HFFc6 (cell line): ENCODE measurements around the gene ZNF57. TPM values are rescaled to one million over a fixed set of nuclear protein-coding genes. Genes with fewer than 3 reads are reported as not detected.

Experiments used
- DNase-seq: peaks from one replicate; pipeline ENCODE4 v3.0.0-alpha.2; 2018
- H3K27ac Mint-ChIP-seq: 2 replicates; pipeline ENCODE4 v1.8.0; 2020; ENCODE audit warnings: mild to moderate bottlenecking, mixed read lengths
- H3K27me3 Mint-ChIP-seq: 2 replicates; pipeline ENCODE4 v1.8.0; 2021; ENCODE audit warnings: mild to moderate bottlenecking, moderate library complexity, mixed read lengths; ENCODE audit not compliant: insufficient read depth
- H3K36me3 Mint-ChIP-seq: 2 replicates; pipeline ENCODE4 v1.8.0; 2021; ENCODE audit warnings: low read depth, mixed read lengths
- H3K4me1 Mint-ChIP-seq: 2 replicates; pipeline ENCODE4 v1.8.0; 2020; ENCODE audit warnings: low read depth, mixed read lengths
- H3K4me3 Mint-ChIP-seq: 2 replicates; pipeline ENCODE4 v1.8.0; 2020; ENCODE audit warnings: mild to moderate bottlenecking, moderate library complexity, mixed read lengths
- H3K9me3 Mint-ChIP-seq: 2 replicates; pipeline ENCODE4 v1.8.0; 2020; ENCODE audit warnings: mild to moderate bottlenecking, mixed read lengths
- long read RNA-seq: library from polyadenylated mRNA; unstranded; transcript quantifications from one replicate; pipeline ENCODE4 v2.0.0, GENCODE V29; 2019
- total RNA-seq, 6 experiments: library from RNA; stranded (reverse); fragmentation: NEBNext Ultra II Directional; extraction: Animal tissue kit (Norgen Biotek cat#: 25700); gene quantifications; 2 replicates in 1 of 6; 3 replicates in 5 of 6; pipeline ENCODE4 v1.2.3, GENCODE V29; 2021
- TF ChIP-seq, protein P1 (sequence below): fragments of 200-600 bp; sonication (generic); IDR thresholded peaks from 2 replicates; pipeline ENCODE4 v1.5.0; 2021; ENCODE audit warnings: antibody characterized with exemption, mild to moderate bottlenecking

ZNF57 gene
- total RNA-seq, result 1 to 10 TPM; 1.7 to 2.4 (median 1.8) TPM
- long read RNA-seq, partial matches to known transcripts, result 0 of 4 reads
- long read RNA-seq, other reads (novel, unspliced or antisense), result 0 of 4 reads

GRCh38 chr19:2900296-2901252 lies at the start of gene ZNF57:
TSS of gene ZNF57 (plus strand) at chr19:2900928. CDS start at chr19:2901046, 118 bp downstream.
- peaks cover 15% of the 10 kb centered on the region for H3K36me3 Mint-ChIP-seq
- peaks cover 26% of the 10 kb centered on the region for H3K9me3 Mint-ChIP-seq
- DNase-seq, result peak; percentile 99
- TF ChIP-seq, protein P1, sequence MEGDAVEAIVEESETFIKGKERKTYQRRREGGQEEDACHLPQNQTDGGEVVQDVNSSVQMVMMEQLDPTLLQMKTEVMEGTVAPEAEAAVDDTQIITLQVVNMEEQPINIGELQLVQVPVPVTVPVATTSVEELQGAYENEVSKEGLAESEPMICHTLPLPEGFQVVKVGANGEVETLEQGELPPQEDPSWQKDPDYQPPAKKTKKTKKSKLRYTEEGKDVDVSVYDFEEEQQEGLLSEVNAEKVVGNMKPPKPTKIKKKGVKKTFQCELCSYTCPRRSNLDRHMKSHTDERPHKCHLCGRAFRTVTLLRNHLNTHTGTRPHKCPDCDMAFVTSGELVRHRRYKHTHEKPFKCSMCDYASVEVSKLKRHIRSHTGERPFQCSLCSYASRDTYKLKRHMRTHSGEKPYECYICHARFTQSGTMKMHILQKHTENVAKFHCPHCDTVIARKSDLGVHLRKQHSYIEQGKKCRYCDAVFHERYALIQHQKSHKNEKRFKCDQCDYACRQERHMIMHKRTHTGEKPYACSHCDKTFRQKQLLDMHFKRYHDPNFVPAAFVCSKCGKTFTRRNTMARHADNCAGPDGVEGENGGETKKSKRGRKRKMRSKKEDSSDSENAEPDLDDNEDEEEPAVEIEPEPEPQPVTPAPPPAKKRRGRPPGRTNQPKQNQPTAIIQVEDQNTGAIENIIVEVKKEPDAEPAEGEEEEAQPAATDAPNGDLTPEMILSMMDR, result no peak
- H3K27me3 Mint-ChIP-seq, result no peaks in the 10 kb centered on the region
- peaks cover 10% of the 10 kb centered on the region for H3K4me1 Mint-ChIP-seq
- peak within 1 kb of the TSS; percentile 89 for H3K27ac Mint-ChIP-seq
- H3K4me3 Mint-ChIP-seq, result peak within 1 kb of the TSS; percentile 96

DNA sequence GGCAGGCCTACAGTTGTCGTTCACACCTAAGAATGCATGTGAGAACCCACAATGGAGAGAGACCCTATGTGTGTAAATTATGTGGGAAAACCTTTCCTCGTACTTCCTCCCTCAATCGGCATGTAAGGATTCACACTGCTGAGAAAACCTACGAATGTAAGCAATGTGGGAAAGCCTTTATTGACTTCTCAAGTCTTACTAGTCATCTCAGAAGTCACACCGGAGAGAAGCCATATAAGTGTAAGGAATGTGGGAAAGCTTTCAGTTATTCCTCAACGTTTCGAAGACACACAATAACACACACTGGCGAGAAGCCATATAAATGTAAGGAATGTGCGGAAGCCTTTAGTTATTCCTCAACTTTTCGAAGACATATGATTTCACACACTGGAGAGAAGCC lies 48.1 kb upstream of the ZNF57 start:
- TF ChIP-seq, protein P1, result no peak
- DNase-seq, result no peak
- Mint-ChIP-seq H3K36me3 (peaks cover 69% of the 10 kb centered on the region), H3K27ac (no peak overlapping the region), H3K27me3 (no peaks in the 10 kb centered on the region), H3K4me3 (no peak overlapping the region), H3K9me3 (peaks cover 91% of the 10 kb centered on the region), H3K4me1 (no peaks in the 10 kb centered on the region)

DNA sequence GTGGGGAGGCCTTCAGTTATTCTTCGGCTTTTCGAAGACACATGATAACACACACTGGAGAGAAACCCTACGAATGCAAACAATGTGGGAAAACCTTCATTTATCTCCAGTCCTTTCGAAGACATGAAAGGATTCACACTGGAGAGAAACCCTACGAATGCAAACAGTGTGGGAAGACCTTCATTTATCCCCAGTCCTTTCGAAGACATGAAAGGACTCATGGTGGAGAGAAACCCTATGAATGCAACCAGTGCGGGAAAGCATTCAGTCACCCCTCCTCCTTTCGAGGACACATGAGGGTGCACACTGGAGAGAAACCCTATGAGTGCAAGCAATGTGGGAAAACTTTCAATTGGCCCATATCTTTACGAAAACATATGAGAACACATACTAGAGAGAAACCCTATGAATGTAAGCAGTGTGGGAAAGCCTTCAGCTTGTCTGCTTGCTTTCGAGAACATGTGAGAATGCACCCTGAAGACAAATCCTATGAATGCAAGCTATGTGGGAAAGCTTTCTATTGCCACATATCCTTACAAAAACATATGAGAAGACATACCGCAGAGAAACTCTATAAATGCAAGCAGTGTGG lies 47.6 kb upstream of the ZNF57 start:
- Mint-ChIP-seq H3K27ac (no peak overlapping the region), H3K9me3 (peaks cover 94% of the 10 kb centered on the region), H3K4me3 (no peak overlapping the region), H3K36me3 (peaks cover 72% of the 10 kb centered on the region), H3K4me1 (no peaks in the 10 kb centered on the region), H3K27me3 (no peaks in the 10 kb centered on the region)
- DNase-seq, result no peak
- TF ChIP-seq, protein P1, result no peak

GRCh38 chr19:2854849-2855248 lies 45.9 kb upstream of the ZNF57 start:
- Mint-ChIP-seq H3K27ac (no peak overlapping the region), H3K27me3 (no peaks in the 10 kb centered on the region), H3K4me1 (no peaks in the 10 kb centered on the region), H3K9me3 (peaks cover 94% of the 10 kb centered on the region), H3K36me3 (peaks cover 74% of the 10 kb centered on the region), H3K4me3 (no peak overlapping the region)
- TF ChIP-seq, protein P1, result no peak
- DNase-seq, result no peak

DNA sequence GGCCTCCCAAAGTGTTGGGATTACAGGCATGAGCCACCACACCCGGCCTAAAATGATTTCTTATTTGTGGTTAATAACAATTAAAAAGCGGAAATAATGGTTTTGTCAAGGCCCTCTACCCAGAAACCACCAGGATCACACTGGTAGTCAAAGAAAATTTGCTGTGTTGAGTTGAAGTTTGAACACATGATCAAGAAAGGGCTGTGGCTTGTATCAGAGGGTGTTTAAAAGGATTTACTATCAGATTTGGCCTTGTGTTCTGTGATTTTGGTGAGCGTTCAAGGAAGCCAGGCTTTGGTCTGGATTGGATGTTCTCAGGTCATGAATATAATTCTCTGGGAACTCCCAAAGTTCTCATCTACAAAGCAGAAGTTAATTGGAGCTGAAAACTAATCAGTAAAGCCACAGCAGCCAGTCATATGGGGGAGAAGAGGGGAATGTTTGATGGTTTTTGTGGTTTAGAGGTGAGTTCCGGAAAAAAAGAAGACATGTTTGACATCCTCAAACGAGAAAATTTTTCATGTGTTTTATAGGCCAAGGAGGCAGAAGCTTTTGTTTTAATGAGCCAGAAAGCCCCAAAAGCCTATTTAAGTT lies 44.2 kb upstream of the ZNF57 start:
- Mint-ChIP-seq H3K4me3 (no peak overlapping the region), H3K27me3 (no peaks in the 10 kb centered on the region), H3K9me3 (peaks cover 79% of the 10 kb centered on the region), H3K36me3 (peaks cover 57% of the 10 kb centered on the region), H3K4me1 (no peaks in the 10 kb centered on the region), H3K27ac (no peak overlapping the region)
- DNase-seq, result no peak
- TF ChIP-seq, protein P1, result no peak
